Rectal smooth muscle tissue (tissue), 1 donor: Measurements from ENCODE around the gene SLC5A5.
"Not testable (repeated sequence)": the region's sequence is repeated elsewhere in the genome, so short reads cannot be mapped to it uniquely, and the experiment has no call there.

Experiments
- H3K27ac ChIP-seq: one replicate; pipeline ENCODE4 v1.7.0; 2013; ENCODE audit warnings: low read depth, low read length, inconsistent platforms
- H3K27me3 ChIP-seq: one replicate; pipeline ENCODE4 v1.7.0; 2013; ENCODE audit warnings: low read length; ENCODE audit not compliant: control insufficient read depth, insufficient read depth
- H3K36me3 ChIP-seq: one replicate; pipeline ENCODE4 v1.7.0; 2013; ENCODE audit warnings: low read length; ENCODE audit not compliant: control insufficient read depth, insufficient read depth
- H3K4me1 ChIP-seq: one replicate; pipeline ENCODE4 v1.7.0; 2013; ENCODE audit warnings: low read length; ENCODE audit not compliant: control insufficient read depth, insufficient read depth
- H3K4me3 ChIP-seq: one replicate; pipeline ENCODE4 v1.7.0; 2013; ENCODE audit warnings: low read length
- H3K9ac ChIP-seq: one replicate; pipeline ENCODE4 v1.7.0; 2013; ENCODE audit warnings: low read length

The SLC5A5 gene

GRCh38 chr19:17869114-17869608, 2.6 kb upstream of the SLC5A5 start:
- Histone ChIP-seq H3K4me1 (no peaks in the 10 kb centered on the region), H3K36me3 (peaks cover 3% of the 10 kb centered on the region), H3K4me3 (no peak overlapping the region), H3K9ac (no peak overlapping the region), H3K27me3 (peaks cover 23% of the 10 kb centered on the region), H3K27ac (no peak overlapping the region)

- Histone ChIP-seq H3K36me3 (no peaks in the 10 kb centered on the region), H3K27me3 (peaks cover 23% of the 10 kb centered on the region), H3K27ac (no peak overlapping the region), H3K9ac (no peak overlapping the region), H3K4me3 (peak overlapping the region; percentile 15), H3K4me1 (no peaks in the 10 kb centered on the region)
These were observed 490 bp upstream of the SLC5A5 start for GRCh38 chr19:17871032-17871877.

- Histone ChIP-seq H3K27ac (no peak overlapping the region), H3K36me3 (no peaks in the 10 kb centered on the region), H3K27me3 (peaks cover 23% of the 10 kb centered on the region), H3K9ac (no peak overlapping the region), H3K4me3 (no peak overlapping the region), H3K4me1 (no peaks in the 10 kb centered on the region)
These were observed 681 bp downstream of the SLC5A5 start for GRCh38 chr19:17872251-17873001.

- no peak overlapping the region for H3K27ac ChIP-seq
- peaks cover 23% of the 10 kb centered on the region for H3K27me3 ChIP-seq
- H3K4me1 ChIP-seq, result no peaks in the 10 kb centered on the region
- H3K4me3 ChIP-seq, result peak overlapping the region; percentile 4
- no peaks in the 10 kb centered on the region for H3K36me3 ChIP-seq
- H3K9ac ChIP-seq, result no peak overlapping the region
These were observed 2.3 kb downstream of the SLC5A5 start for GRCh38 chr19:17873786-17874757.

- Histone ChIP-seq H3K4me1 (no peaks in the 10 kb centered on the region), H3K4me3 (no peak overlapping the region), H3K36me3 (no peaks in the 10 kb centered on the region), H3K9ac (no peak overlapping the region), H3K27me3 (peaks cover 23% of the 10 kb centered on the region), H3K27ac (no peak overlapping the region)
These were observed 3.0 kb downstream of the SLC5A5 start for GRCh38 chr19:17874758-17875135.

GRCh38 chr19:17877696-17878095, 6.0 kb downstream of the SLC5A5 start:
- Histone ChIP-seq H3K27ac (no peak overlapping the region), H3K27me3 (peaks cover 8% of the 10 kb centered on the region), H3K4me1 (no peaks in the 10 kb centered on the region), H3K36me3 (no peaks in the 10 kb centered on the region), H3K9ac (no peak overlapping the region), H3K4me3 (no peak overlapping the region)

- no peak overlapping the region for H3K9ac ChIP-seq
- no peaks in the 10 kb centered on the region for H3K4me1 ChIP-seq
- no peaks in the 10 kb centered on the region for H3K27me3 ChIP-seq
- H3K27ac ChIP-seq, result no peak overlapping the region
- H3K36me3 ChIP-seq, result no peaks in the 10 kb centered on the region
- no peak overlapping the region for H3K4me3 ChIP-seq
These were observed 7.7 kb downstream of the SLC5A5 start for GRCh38 chr19:17879466-17879865.

GRCh38 chr19:17881701-17882100, 10.0 kb downstream of the SLC5A5 start:
- H3K9ac ChIP-seq, result no peak overlapping the region
- no peaks in the 10 kb centered on the region for H3K27me3 ChIP-seq

GRCh38 chr19:17883627-17884410, 12.1 kb downstream of the SLC5A5 start:
- Histone ChIP-seq H3K27ac (no peak overlapping the region), H3K4me1 (no peaks in the 10 kb centered on the region), H3K9ac (no peak overlapping the region), H3K36me3 (no peaks in the 10 kb centered on the region), H3K27me3 (no peaks in the 10 kb centered on the region), H3K4me3 (no peak overlapping the region)

More at GRCh38 chr19:17881701-17882100, 10.0 kb downstream of the SLC5A5 start:
- Histone ChIP-seq H3K4me1 (no peaks in the 10 kb centered on the region), H3K27ac (no peak overlapping the region), H3K4me3 (no peak overlapping the region), H3K36me3 (no peaks in the 10 kb centered on the region)

- Histone ChIP-seq H3K27ac (no peak overlapping the region), H3K27me3 (no peaks in the 10 kb centered on the region), H3K4me3 (no peak overlapping the region), H3K36me3 (no peaks in the 10 kb centered on the region), H3K4me1 (no peaks in the 10 kb centered on the region), H3K9ac (no peak overlapping the region)
These were observed 14.8 kb downstream of the SLC5A5 start for GRCh38 chr19:17886515-17886914.

GRCh38 chr19:17887221-17887620, 15.5 kb downstream of the SLC5A5 start:
- not testable (repeated sequence) for H3K36me3 ChIP-seq, H3K4me3 ChIP-seq, H3K27ac ChIP-seq, H3K4me1 ChIP-seq, H3K27me3 ChIP-seq, H3K9ac ChIP-seq
